HepG2 (cell line): ENCODE measurements around the gene PSKH1. TPM values are rescaled to one million over a fixed set of nuclear protein-coding genes. Genes with fewer than 3 reads are reported as not detected.

Source experiments
- IKZF5 ChIP-seq: IDR thresholded peaks from 2 replicates; pipeline ENCODE4 v1.6.1; 2018; ENCODE audit warnings: missing genetic modification reagents, mild to moderate bottlenecking, missing compliant biosample characterization
- JDP2 ChIP-seq: sonication (generic); formaldehyde crosslinking; IDR thresholded peaks from 2 replicates; pipeline ENCODE4 v1.8.1; 2022; ENCODE audit warnings: missing genetic modification reagents, borderline replicate concordance
- LRRFIP1 ChIP-seq: sonication (generic); formaldehyde crosslinking; conservative IDR thresholded peaks from 2 replicates; pipeline ENCODE4 v1.4.0; 2020; ENCODE audit warnings: missing genetic modification reagents
- PRDM4 ChIP-seq: sonication (generic); formaldehyde crosslinking; IDR thresholded peaks from 2 replicates; pipeline ENCODE4 v1.9.0; 2021; ENCODE audit warnings: missing genetic modification reagents, borderline replicate concordance
- RAD21 ChIP-seq: fragments of 450-650 bp; formaldehyde crosslinking; IDR thresholded peaks from 2 replicates; pipeline ENCODE4 v1.5.0; 2020; ENCODE audit warnings: mild to moderate bottlenecking
- TEF ChIP-seq: sonication (generic); formaldehyde crosslinking; IDR thresholded peaks from 2 replicates; pipeline ENCODE4 v1.5.0; 2020; ENCODE audit warnings: missing genetic modification reagents
- ZNF3 ChIP-seq: IDR thresholded peaks from 2 replicates; pipeline ENCODE4 v1.7.0; 2017; ENCODE audit warnings: inconsistent platforms
- polyA plus RNA-seq, 8 experiments: library from polyadenylated mRNA; depleted of rRNA in 3 of 8; stranded (reverse) in 7 of 8; unstranded in 1 of 8; fragments of >200 nt; fragmentation: Illumina TruSeq in 4 of 8; extraction: Trizol in 4 of 8; gene quantifications; 2 replicates each; pipeline versions ENCODE4 v1.2.1 to v1.2.3, GENCODE V29; 2011 to 2016; ENCODE audit warnings: low read depth in 4 of 8, missing spikeins in 1 of 8, mixed read lengths in 1 of 8; ENCODE audit not compliant: insufficient read depth in 1 of 8
- total RNA-seq, 5 experiments: library from RNA; depleted of rRNA; stranded (reverse); fragments of >200 nt; fragmentation: Illumina TruSeq; extraction: Trizol; gene quantifications; 2 replicates each; pipeline ENCODE4 v1.2.3, GENCODE V29; 2016; ENCODE audit warnings: low read depth in 1 of 5
- TF ChIP-seq, protein P1 (sequence below): sonication (generic); formaldehyde crosslinking; IDR thresholded peaks from 2 replicates; pipeline ENCODE4 v1.4.0; 2020; ENCODE audit warnings: missing genetic modification reagents

The PSKH1 gene
- total and polyA plus RNA-seq, 2 of the 13 experiments (the other 11 are each of a cell fraction or from before 2014, with no cell fraction given): 8.4 to 19.1 TPM

GRCh38 chr16:67942200-67942509 is 49.1 kb downstream of the PSKH1 start (continued):
- TF ChIP-seq, protein P1, sequence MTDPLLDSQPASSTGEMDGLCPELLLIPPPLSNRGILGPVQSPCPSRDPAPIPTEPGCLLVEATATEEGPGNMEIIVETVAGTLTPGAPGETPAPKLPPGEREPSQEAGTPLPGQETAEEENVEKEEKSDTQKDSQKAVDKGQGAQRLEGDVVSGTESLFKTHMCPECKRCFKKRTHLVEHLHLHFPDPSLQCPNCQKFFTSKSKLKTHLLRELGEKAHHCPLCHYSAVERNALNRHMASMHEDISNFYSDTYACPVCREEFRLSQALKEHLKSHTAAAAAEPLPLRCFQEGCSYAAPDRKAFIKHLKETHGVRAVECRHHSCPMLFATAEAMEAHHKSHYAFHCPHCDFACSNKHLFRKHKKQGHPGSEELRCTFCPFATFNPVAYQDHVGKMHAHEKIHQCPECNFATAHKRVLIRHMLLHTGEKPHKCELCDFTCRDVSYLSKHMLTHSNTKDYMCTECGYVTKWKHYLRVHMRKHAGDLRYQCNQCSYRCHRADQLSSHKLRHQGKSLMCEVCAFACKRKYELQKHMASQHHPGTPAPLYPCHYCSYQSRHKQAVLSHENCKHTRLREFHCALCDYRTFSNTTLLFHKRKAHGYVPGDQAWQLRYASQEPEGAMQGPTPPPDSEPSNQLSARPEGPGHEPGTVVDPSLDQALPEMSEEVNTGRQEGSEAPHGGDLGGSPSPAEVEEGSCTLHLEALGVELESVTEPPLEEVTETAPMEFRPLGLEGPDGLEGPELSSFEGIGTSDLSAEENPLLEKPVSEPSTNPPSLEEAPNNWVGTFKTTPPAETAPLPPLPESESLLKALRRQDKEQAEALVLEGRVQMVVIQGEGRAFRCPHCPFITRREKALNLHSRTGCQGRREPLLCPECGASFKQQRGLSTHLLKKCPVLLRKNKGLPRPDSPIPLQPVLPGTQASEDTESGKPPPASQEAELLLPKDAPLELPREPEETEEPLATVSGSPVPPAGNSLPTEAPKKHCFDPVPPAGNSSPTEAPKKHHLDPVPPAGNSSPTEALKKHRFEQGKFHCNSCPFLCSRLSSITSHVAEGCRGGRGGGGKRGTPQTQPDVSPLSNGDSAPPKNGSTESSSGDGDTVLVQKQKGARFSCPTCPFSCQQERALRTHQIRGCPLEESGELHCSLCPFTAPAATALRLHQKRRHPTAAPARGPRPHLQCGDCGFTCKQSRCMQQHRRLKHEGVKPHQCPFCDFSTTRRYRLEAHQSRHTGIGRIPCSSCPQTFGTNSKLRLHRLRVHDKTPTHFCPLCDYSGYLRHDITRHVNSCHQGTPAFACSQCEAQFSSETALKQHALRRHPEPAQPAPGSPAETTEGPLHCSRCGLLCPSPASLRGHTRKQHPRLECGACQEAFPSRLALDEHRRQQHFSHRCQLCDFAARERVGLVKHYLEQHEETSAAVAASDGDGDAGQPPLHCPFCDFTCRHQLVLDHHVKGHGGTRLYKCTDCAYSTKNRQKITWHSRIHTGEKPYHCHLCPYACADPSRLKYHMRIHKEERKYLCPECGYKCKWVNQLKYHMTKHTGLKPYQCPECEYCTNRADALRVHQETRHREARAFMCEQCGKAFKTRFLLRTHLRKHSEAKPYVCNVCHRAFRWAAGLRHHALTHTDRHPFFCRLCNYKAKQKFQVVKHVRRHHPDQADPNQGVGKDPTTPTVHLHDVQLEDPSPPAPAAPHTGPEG (CRISPR knock-in tag): no peak
- TF ChIP-seq RAD21 (CRISPR knock-in tag) (peak; percentile 53; the same call in 1 of the 2 replicates), IKZF5 (CRISPR knock-in tag) (no peak), TEF (no peak), ZNF3 (CRISPR knock-in tag) (no peak), LRRFIP1 (CRISPR knock-in tag) (no peak), JDP2 (CRISPR knock-in tag) (no peak), PRDM4 (CRISPR knock-in tag) (no peak)
